A549 (cell line): ENCODE measurements around the gene HMX3. TPM values are rescaled to one million over a fixed set of nuclear protein-coding genes. Genes with fewer than 3 reads are reported as not detected.

Source experiments
- ATAC-seq, 2 experiments: fragments of 200-7000 bp in 1 of 2; fragments of >200 bp in 1 of 2; cut with Nextera tagmentation in 1 of 2; cut with Tn5 transposase in 1 of 2; 3 replicates each; pipeline versions ENCODE4 v1.8.0 to v1.9.1; 2018 to 2020; ENCODE audit warnings: mild to moderate bottlenecking in 1 of 2, moderate library complexity in 1 of 2
- CTCF ChIA-PET: fragments of 300-600 bp; sonication (Branson Sonifier 250); formaldehyde crosslinking; extraction: SDS; loops from one replicate; lab custom pipeline; 2021; ENCODE audit warnings: antibody characterized with exemption, inconsistent platforms; lab: Yijun Ruan, JAX
- POLR2A ChIA-PET: fragments of 350-600 bp; formaldehyde crosslinking; extraction: SDS; loops from one replicate; lab custom pipeline; 2021; ENCODE audit warnings: antibody characterized with exemption, inconsistent platforms; lab: Yijun Ruan, JAX
- DNase-seq, 2 experiments: peaks; one replicate each; pipeline versions ENCODE4 v3.0.0 to v3.0.0-alpha.2; 2011 to 2016; ENCODE audit warnings: low read depth in 1 of 2, low spot score in 1 of 2
- FAIRE-seq: peaks from 2 replicates; lab custom pipeline; 2011; peaks lifted over from hg19 to GRCh38; lab: Jason Lieb, UNC
- H3K27ac ChIP-seq, 2 experiments: fragments of >200 bp; sonication (Bioruptor Twin); formaldehyde crosslinking; 3 replicates each; pipeline ENCODE4 v1.5.1; 2016 to 2017
- H3K4me1 ChIP-seq: fragments of >200 bp; sonication (Bioruptor Twin); formaldehyde crosslinking; 3 replicates; pipeline ENCODE4 v1.6.1; 2016
- H3K4me2 ChIP-seq: fragments of >200 bp; sonication (Bioruptor Twin); formaldehyde crosslinking; 3 replicates; pipeline ENCODE4 v1.6.1; 2016
- H3K4me3 ChIP-seq: fragments of >200 bp; sonication (Bioruptor Twin); formaldehyde crosslinking; 3 replicates; pipeline ENCODE4 v1.5.1; 2016
- H3K9me3 ChIP-seq: fragments of >200 bp; sonication (Bioruptor Twin); formaldehyde crosslinking; 3 replicates; pipeline ENCODE4 v1.6.1; 2016
- CBX2 ChIP-seq: fragments of 200-600 bp; sonication (generic); IDR thresholded peaks from 2 replicates; pipeline ENCODE4 v1.6.1; 2016; ENCODE audit warnings: low read depth, mild to moderate bottlenecking, borderline replicate concordance
- E2F6 ChIP-seq: IDR thresholded peaks from 2 replicates; pipeline ENCODE4 v1.6.1; 2012; ENCODE audit warnings: low read depth, borderline replicate concordance
- EHF ChIP-seq: fragments of 250-450 bp; sonication (Bioruptor Pico); IDR thresholded peaks from 2 replicates; pipeline ENCODE4 v1.5.0; 2020; ENCODE audit warnings: mild to moderate bottlenecking
- EP300 ChIP-seq, 2 experiments: fragments of >200 bp; sonication (Bioruptor Twin); formaldehyde crosslinking; IDR thresholded peaks; 2 replicates in 1 of 2; 3 replicates in 1 of 2; pipeline ENCODE4 v1.6.1; 2016 to 2017
- ESRRA ChIP-seq: fragments of 150-350 bp; IDR thresholded peaks from 2 replicates; pipeline ENCODE4 v1.6.1; 2014; ENCODE audit warnings: mild to moderate bottlenecking, low read length, borderline replicate concordance
- FOSL2 ChIP-seq, 2 experiments: fragments of 450-650 bp in 1 of 2; fragments of >200 bp in 1 of 2; sonication (Bioruptor Twin) in 1 of 2; formaldehyde crosslinking; IDR thresholded peaks; 2 replicates each; pipeline versions ENCODE4 v1.5.0 to v1.6.1; 2016 to 2020; ENCODE audit warnings: mild to moderate bottlenecking in 1 of 2, moderate library complexity in 1 of 2
- HEYL ChIP-seq: fragments of 250-450 bp; sonication (Bioruptor Pico); IDR thresholded peaks from 2 replicates; pipeline ENCODE4 v1.8.0; 2021; ENCODE audit warnings: mild to moderate bottlenecking, moderate library complexity
- HOXB13 ChIP-seq: fragments of 250-450 bp; sonication (Bioruptor Pico); IDR thresholded peaks from 2 replicates; pipeline ENCODE4 v1.5.0; 2020; ENCODE audit warnings: low read depth, mild to moderate bottlenecking, moderate library complexity
- KDM1A ChIP-seq: fragments of 200-600 bp; sonication (generic); IDR thresholded peaks from 2 replicates; pipeline ENCODE4 v1.6.1; 2016; ENCODE audit warnings: low read depth, mild to moderate bottlenecking
- MAFK ChIP-seq: fragments of 450-650 bp; IDR thresholded peaks from 2 replicates; pipeline ENCODE4 v1.6.1; 2014; ENCODE audit not compliant: partially characterized antibody
- MAZ ChIP-seq: fragments of 150-350 bp; IDR thresholded peaks from 2 replicates; pipeline ENCODE4 v1.6.1; 2014; ENCODE audit warnings: antibody characterized with exemption, low read depth, low read length, borderline replicate concordance
- MYC ChIP-seq: IDR thresholded peaks from 2 replicates; pipeline ENCODE4 v1.6.1; 2012; ENCODE audit warnings: mild to moderate bottlenecking, inconsistent platforms, low read length, improper control_type of control experiment, borderline replicate concordance
- NFE2L2 ChIP-seq: fragments of 150-350 bp; conservative IDR thresholded peaks from 2 replicates; pipeline ENCODE4 v1.6.1; 2014; ENCODE audit warnings: low read length
- NR3C1 ChIP-seq: fragments of >200 bp; sonication (Bioruptor Twin); formaldehyde crosslinking; IDR thresholded peaks from 3 replicates; pipeline ENCODE4 v1.6.1; 2017
- PBX3 ChIP-seq: IDR thresholded peaks from 2 replicates; pipeline ENCODE4 v1.6.1; 2012
- POLR2AphosphoS2 ChIP-seq: conservative IDR thresholded peaks from 2 replicates; pipeline ENCODE4 v1.6.1; 2012; ENCODE audit warnings: low read length, improper control_type of control experiment, inconsistent platforms
- RFX5 ChIP-seq: fragments of 450-650 bp; IDR thresholded peaks from 2 replicates; pipeline ENCODE4 v1.7.1; 2014; ENCODE audit warnings: antibody characterized with exemption, mild to moderate bottlenecking, moderate library complexity
- SMC3 ChIP-seq: fragments of >200 bp; sonication (Bioruptor Twin); formaldehyde crosslinking; IDR thresholded peaks from 3 replicates; pipeline ENCODE4 v1.6.1; 2018; ENCODE audit warnings: inconsistent platforms
- TFCP2L1 ChIP-seq: fragments of 250-450 bp; sonication (Bioruptor Pico); IDR thresholded peaks from 2 replicates; pipeline ENCODE4 v1.5.0; 2021; ENCODE audit warnings: mild to moderate bottlenecking
- ZC3H11A ChIP-seq: fragments of 450-650 bp; IDR thresholded peaks from 2 replicates; pipeline ENCODE4 v1.6.1; 2014; ENCODE audit warnings: antibody characterized with exemption, mild to moderate bottlenecking
- WGBS: methylation state at CpG from one replicate; pipeline ENCODE4 v1.1.6; 2017; ENCODE audit errors: missing lambda C conversion rate; 5-methylcytosine and 5-hydroxymethylcytosine counted together
- polyA plus RNA-seq, 4 experiments: library from polyadenylated mRNA; depleted of rRNA in 3 of 4; stranded (reverse); fragments of >200 nt; fragmentation: RNase III in 1 of 4; extraction: RNeasy Plus Mini Kit Qiagen cat#74134 plus additional on column Dnase treatment in 1 of 4; gene quantifications; 2 replicates in 3 of 4; 3 replicates in 1 of 4; pipeline ENCODE4 v1.2.3, GENCODE V29; 2011 to 2017
- TF ChIP-seq, protein P1 (sequence below): fragments of 250-450 bp; sonication (Bioruptor Pico); IDR thresholded peaks from 2 replicates; pipeline ENCODE4 v1.5.0; 2021; ENCODE audit warnings: mild to moderate bottlenecking, moderate library complexity, borderline replicate concordance

The HMX3 gene
- polyA plus RNA-seq, 2 of the 4 experiments (the other 2 are of a cell fraction) = not detected

- H3K27ac ChIP-seq = peak overlapping the region; percentile 25 to 64; a peak in 4 of 6 replicates
- no peak for FAIRE-seq
Measured at GRCh38 chr10:123109466-123109865, 26.3 kb upstream of the HMX3 start.

DNA sequence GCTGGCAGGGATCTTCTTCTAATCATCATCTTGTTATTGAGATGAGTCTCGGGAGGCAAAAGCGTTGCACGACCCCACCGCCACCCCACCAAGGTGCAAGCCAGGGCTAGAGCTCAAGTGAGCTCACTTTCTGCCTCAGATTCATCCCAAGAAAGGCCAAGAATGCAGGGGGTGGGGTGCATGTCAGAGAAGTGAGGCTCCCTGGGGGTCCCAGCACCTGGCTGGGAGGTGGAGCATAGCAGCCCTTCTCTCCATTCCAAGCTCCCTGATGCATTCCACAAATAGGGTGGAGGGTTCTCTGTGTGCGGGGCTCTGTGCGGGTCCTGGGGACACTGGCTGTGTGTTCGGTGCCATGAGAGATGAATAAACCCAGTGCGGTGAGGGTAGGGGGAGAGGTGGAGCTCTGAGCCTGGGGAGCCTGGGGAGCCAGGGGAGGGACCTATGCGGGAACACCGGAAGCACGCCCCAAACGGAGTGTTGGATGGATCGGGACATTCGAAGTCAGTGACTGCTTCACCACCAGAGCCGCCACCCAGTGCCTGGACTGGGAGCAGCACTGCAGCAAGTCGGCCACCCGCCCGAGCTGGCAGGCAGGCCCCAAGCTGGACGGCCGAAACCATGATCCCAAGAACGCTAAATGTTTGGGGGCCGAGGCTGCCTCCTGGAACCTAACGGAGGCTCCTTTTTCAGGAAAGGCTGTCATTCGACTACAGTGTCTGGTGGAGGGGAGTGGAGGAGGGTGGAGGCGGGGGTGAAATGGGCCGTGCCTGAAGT is 17.9 kb upstream of the HMX3 start:
- no peaks in the 10 kb centered on the region for H3K9me3 ChIP-seq
- H3K4me2 ChIP-seq = no peak overlapping the region
- POLR2A ChIA-PET = no interaction called here
- TF ChIP-seq PBX3 = no peak
- TF ChIP-seq EHF (CRISPR knock-in tag) = no peak
- TF ChIP-seq CBX2 = no peak
- no peak for TF ChIP-seq NR3C1
- TF ChIP-seq RFX5 = no peak
- TF ChIP-seq, all 56 proteins: peak for 0
- Histone ChIP-seq H3K4me3 (no peak overlapping the region), H3K4me1 (no peaks in the 10 kb centered on the region), H3K27ac (no peak overlapping the region)
- CTCF ChIA-PET = interaction anchor here (1.0 to 2.0 kb wide), 4 partner anchors 12 to 262 kb away, joined by 3 to 6 read pairs (median 4); no protein-coding TSS in a partner anchor
- DNase-seq (no peak), FAIRE-seq (no peak), ATAC-seq (no peak)
- WGBS = 51% methylated on average over 18 of the region's 26 CpGs

More at GRCh38 chr10:123109466-123109865, 26.3 kb upstream of the HMX3 start:
- Histone ChIP-seq H3K4me2 (peak overlapping the region; percentile 21), H3K4me3 (no peak overlapping the region), H3K9me3 (no peaks in the 10 kb centered on the region), H3K4me1 (peaks cover 13% of the 10 kb centered on the region)
- 27% methylated on average over 7 of the region's 7 CpGs for WGBS
- ChIA-PET CTCF (interaction anchor here (1.1 kb wide), 1 partner anchor 10 kb away, joined by 3 read pairs; no protein-coding TSS in a partner anchor), POLR2A (no interaction called here)
- TF ChIP-seq ZC3H11A (no peak), ESRRA (no peak), E2F6 (no peak), NFE2L2 (no peak), KDM1A (no peak), MYC (no peak), EP300 (IDR thresholded peaks at IDR 0.05) (no peak), HEYL (CRISPR knock-in tag) (no peak), RFX5 (no peak), POLR2AphosphoS2 (no peak), SMC3 (no peak), MAZ (no peak), FOSL2 (IDR thresholded peaks at IDR 0.05) (no peak), FOSL2 (CRISPR knock-in tag; IDR thresholded peaks at IDR 0.05) (no peak), TFCP2L1 (CRISPR knock-in tag) (no peak), HOXB13 (CRISPR knock-in tag) (no peak), MAFK (no peak)
- TF ChIP-seq, protein P1, sequence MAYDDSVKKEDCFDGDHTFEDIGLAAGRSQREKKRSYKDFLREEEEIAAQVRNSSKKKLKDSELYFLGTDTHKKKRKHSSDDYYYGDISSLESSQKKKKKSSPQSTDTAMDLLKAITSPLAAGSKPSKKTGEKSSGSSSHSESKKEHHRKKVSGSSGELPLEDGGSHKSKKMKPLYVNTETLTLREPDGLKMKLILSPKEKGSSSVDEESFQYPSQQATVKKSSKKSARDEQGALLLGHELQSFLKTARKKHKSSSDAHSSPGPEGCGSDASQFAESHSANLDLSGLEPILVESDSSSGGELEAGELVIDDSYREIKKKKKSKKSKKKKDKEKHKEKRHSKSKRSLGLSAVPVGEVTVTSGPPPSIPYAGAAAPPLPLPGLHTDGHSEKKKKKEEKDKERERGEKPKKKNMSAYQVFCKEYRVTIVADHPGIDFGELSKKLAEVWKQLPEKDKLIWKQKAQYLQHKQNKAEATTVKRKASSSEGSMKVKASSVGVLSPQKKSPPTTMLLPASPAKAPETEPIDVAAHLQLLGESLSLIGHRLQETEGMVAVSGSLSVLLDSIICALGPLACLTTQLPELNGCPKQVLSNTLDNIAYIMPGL = no peak
- ATAC-seq (peak; percentile 45 to 66; a peak in 2 of 6 replicates), DNase-seq (peak in 1 of 2 experiments; percentile 56)
